Erythroblast (primary cell): ENCODE results near the gene LY6G6D.

Experiments used
- GATA1 ChIP-seq: IDR thresholded peaks from 2 replicates; pipeline ENCODE4 v1.6.1; 2011; ENCODE audit warnings: low read depth, mild to moderate bottlenecking, control low read depth, low read length, moderate library complexity
- POLR2A ChIP-seq: IDR thresholded peaks from 2 replicates; pipeline ENCODE4 v1.6.1; 2011; ENCODE audit warnings: mild to moderate bottlenecking, low read length

- TF ChIP-seq POLR2A: no peak
- no peak for TF ChIP-seq GATA1
These were observed 43.1 kb downstream of the LY6G6D start for GRCh38 chr6:31758281-31758680.
